ENCODE measurements around the gene CCDC69. TPM values are rescaled to one million over a fixed set of nuclear protein-coding genes. Genes with fewer than 3 reads are reported as not detected.
A peak's percentile ranks its signal among the peaks of the same experiment; 100 is the strongest.

Gene CCDC69
- polyA plus RNA-seq, 1 donor from 2014 or later = 75.5 TPM

GRCh38 chr5:151151263-151151660 is 72.6 kb downstream of the CCDC69 start:
- Mint-ChIP-seq H3K4me3 (peak overlapping the region; percentile 56 to 90 (median 72)), H3K9me3 (no peaks in the 10 kb centered on the region), H3K27ac (peak overlapping the region; percentile 92 to 99 (median 95)), H3K4me1 (peaks cover 66 to 80% (median 75%) of the 10 kb centered on the region in 3 donors), H3K27me3 (no peaks in the 10 kb centered on the region), H3K36me3 (peaks cover 5% of the 10 kb centered on the region)

GRCh38 chr5:151150471-151151262 is 73.2 kb downstream of the CCDC69 start:
- Mint-ChIP-seq H3K27ac (peak overlapping the region; percentile 92 to 99 (median 95)), H3K9me3 (no peaks in the 10 kb centered on the region), H3K4me3 (peak overlapping the region; percentile 54 to 90 (median 72)), H3K27me3 (no peaks in the 10 kb centered on the region), H3K4me1 (peaks cover 72 to 84% (median 78%) of the 10 kb centered on the region in 3 donors), H3K36me3 (peaks cover 5% of the 10 kb centered on the region)

- H3K4me3 Mint-ChIP-seq = peak overlapping the region in 3 of 4 donors; percentile 14 to 69 (median 38)
Measured at GRCh38 chr5:151148583-151148982, 75.3 kb downstream of the CCDC69 start.

GRCh38 chr5:151147033-151147432 is 76.9 kb downstream of the CCDC69 start:
- peaks cover 5% of the 10 kb centered on the region for H3K36me3 Mint-ChIP-seq
- H3K9me3 Mint-ChIP-seq = no peaks in the 10 kb centered on the region

More at GRCh38 chr5:151148583-151148982, 75.3 kb downstream of the CCDC69 start:
- peaks cover 5% of the 10 kb centered on the region for H3K36me3 Mint-ChIP-seq
- H3K27ac Mint-ChIP-seq = peak overlapping the region; percentile 76 to 95 (median 92)
- H3K4me1 Mint-ChIP-seq = peaks cover 75 to 85% (median 77%) of the 10 kb centered on the region in 3 donors
- H3K9me3 Mint-ChIP-seq = no peaks in the 10 kb centered on the region
- no peaks in the 10 kb centered on the region for H3K27me3 Mint-ChIP-seq

GRCh38 chr5:151146061-151146460 is 77.8 kb downstream of the CCDC69 start:
- peaks cover 76 to 85% (median 76%) of the 10 kb centered on the region in 3 donors for H3K4me1 Mint-ChIP-seq
- H3K36me3 Mint-ChIP-seq = peaks cover 9% of the 10 kb centered on the region
- H3K27ac Mint-ChIP-seq = peak overlapping the region; percentile 44 to 90 (median 69)
- peak overlapping the region; percentile 3 to 85 (median 43) for H3K4me3 Mint-ChIP-seq
- H3K9me3 Mint-ChIP-seq = no peaks in the 10 kb centered on the region
- no peaks in the 10 kb centered on the region for H3K27me3 Mint-ChIP-seq

More at GRCh38 chr5:151147033-151147432, 76.9 kb downstream of the CCDC69 start:
- H3K27ac Mint-ChIP-seq = peak overlapping the region in 2 of 3 donors; percentile 44 to 86
- H3K4me3 Mint-ChIP-seq = peak overlapping the region in 1 of 4 donors; percentile 45
- H3K4me1 Mint-ChIP-seq = peaks cover 76 to 85% (median 76%) of the 10 kb centered on the region in 3 donors
- no peaks in the 10 kb centered on the region for H3K27me3 Mint-ChIP-seq

- no peaks in the 10 kb centered on the region for H3K27me3 Mint-ChIP-seq
- H3K36me3 Mint-ChIP-seq = peaks cover 6% of the 10 kb centered on the region
- no peaks in the 10 kb centered on the region for H3K9me3 Mint-ChIP-seq
- peak overlapping the region; percentile 79 to 93 (median 79) for H3K27ac Mint-ChIP-seq
- H3K4me1 Mint-ChIP-seq = peaks cover 66 to 83% (median 72%) of the 10 kb centered on the region in 3 donors
- H3K4me3 Mint-ChIP-seq = peak overlapping the region; percentile 25 to 91 (median 76)
Measured at GRCh38 chr5:151144922-151145321, 79.0 kb downstream of the CCDC69 start.

GRCh38 chr5:151144275-151144674 is 79.6 kb downstream of the CCDC69 start:
- H3K4me3 Mint-ChIP-seq = peak overlapping the region; percentile 22 to 91 (median 76)

GRCh38 chr5:151143645-151144044 is 80.2 kb downstream of the CCDC69 start:
- no peaks in the 10 kb centered on the region for H3K27me3 Mint-ChIP-seq
- peaks cover 10% of the 10 kb centered on the region for H3K36me3 Mint-ChIP-seq
- H3K9me3 Mint-ChIP-seq = no peaks in the 10 kb centered on the region
- H3K4me1 Mint-ChIP-seq = peaks cover 62 to 85% (median 66%) of the 10 kb centered on the region in 3 donors
- peak overlapping the region; percentile 42 to 88 (median 66) for H3K4me3 Mint-ChIP-seq
- H3K27ac Mint-ChIP-seq = peak overlapping the region; percentile 79 to 93 (median 79)

More at GRCh38 chr5:151144275-151144674, 79.6 kb downstream of the CCDC69 start:
- no peaks in the 10 kb centered on the region for H3K27me3 Mint-ChIP-seq
- peaks cover 66 to 84% (median 70%) of the 10 kb centered on the region in 3 donors for H3K4me1 Mint-ChIP-seq
- peak overlapping the region; percentile 79 to 93 (median 79) for H3K27ac Mint-ChIP-seq
- H3K36me3 Mint-ChIP-seq = peaks cover 6% of the 10 kb centered on the region
- H3K9me3 Mint-ChIP-seq = no peaks in the 10 kb centered on the region

GRCh38 chr5:151142933-151143332 is 81.0 kb downstream of the CCDC69 start:
- H3K4me3 Mint-ChIP-seq = peak overlapping the region; percentile 42 to 88 (median 66)
- no peaks in the 10 kb centered on the region for H3K9me3 Mint-ChIP-seq
- H3K27me3 Mint-ChIP-seq = no peaks in the 10 kb centered on the region
- peaks cover 16% of the 10 kb centered on the region for H3K36me3 Mint-ChIP-seq
- peak overlapping the region; percentile 79 to 95 (median 93) for H3K27ac Mint-ChIP-seq
- peaks cover 62 to 84% (median 66%) of the 10 kb centered on the region in 3 donors for H3K4me1 Mint-ChIP-seq

- peak overlapping the region; percentile 79 to 95 (median 93) for H3K27ac Mint-ChIP-seq
- no peaks in the 10 kb centered on the region for H3K9me3 Mint-ChIP-seq
- no peaks in the 10 kb centered on the region for H3K27me3 Mint-ChIP-seq
- H3K4me1 Mint-ChIP-seq = peaks cover 63 to 86% (median 64%) of the 10 kb centered on the region in 3 donors
- H3K36me3 Mint-ChIP-seq = peaks cover 20% of the 10 kb centered on the region
- H3K4me3 Mint-ChIP-seq = peak overlapping the region; percentile 64 to 94 (median 92)
Measured at GRCh38 chr5:151141535-151141934, 82.4 kb downstream of the CCDC69 start.

GRCh38 chr5:151140686-151141459 is 83.0 kb downstream of the CCDC69 start:
- Mint-ChIP-seq H3K4me3 (peak overlapping the region; percentile 64 to 94 (median 92)), H3K27ac (peak overlapping the region; percentile 79 to 95 (median 93)), H3K27me3 (no peaks in the 10 kb centered on the region), H3K36me3 (peaks cover 23% of the 10 kb centered on the region), H3K9me3 (no peaks in the 10 kb centered on the region), H3K4me1 (peaks cover 61 to 86% (median 62%) of the 10 kb centered on the region in 3 donors)

- no peaks in the 10 kb centered on the region for H3K27me3 Mint-ChIP-seq
- H3K36me3 Mint-ChIP-seq = peaks cover 25% of the 10 kb centered on the region
- H3K4me1 Mint-ChIP-seq = peaks cover 61 to 85% (median 63%) of the 10 kb centered on the region in 3 donors
- H3K27ac Mint-ChIP-seq = peak overlapping the region in 1 of 3 donors; percentile 95
- no peaks in the 10 kb centered on the region for H3K9me3 Mint-ChIP-seq
- no peak overlapping the region for H3K4me3 Mint-ChIP-seq
Measured at GRCh38 chr5:151139646-151140045, 84.2 kb downstream of the CCDC69 start.

GRCh38 chr5:151139015-151139414 is 84.9 kb downstream of the CCDC69 start:
- peak overlapping the region in 2 of 3 donors; percentile 59 to 95 for H3K27ac Mint-ChIP-seq
- no peaks in the 10 kb centered on the region for H3K27me3 Mint-ChIP-seq
- H3K4me3 Mint-ChIP-seq = peak overlapping the region in 2 of 4 donors; percentile 8 to 50
- H3K36me3 Mint-ChIP-seq = peaks cover 25% of the 10 kb centered on the region
- peaks cover 61 to 85% (median 63%) of the 10 kb centered on the region in 3 donors for H3K4me1 Mint-ChIP-seq
- no peaks in the 10 kb centered on the region for H3K9me3 Mint-ChIP-seq

GRCh38 chr5:151138114-151138513 is 85.8 kb downstream of the CCDC69 start:
- Mint-ChIP-seq H3K27me3 (no peaks in the 10 kb centered on the region), H3K4me1 (peaks cover 62 to 85% (median 64%) of the 10 kb centered on the region in 3 donors), H3K27ac (peak overlapping the region; percentile 20 to 95 (median 59)), H3K9me3 (no peaks in the 10 kb centered on the region), H3K4me3 (peak overlapping the region in 1 of 4 donors; percentile 8), H3K36me3 (peaks cover 25% of the 10 kb centered on the region)
